SU-DHL-6 (cell line): ENCODE results near the gene DHRS11.

Experiments used
- H2AFZ ChIP-seq: fragments of 200-600 bp; sonication (generic); 2 replicates; pipeline ENCODE4 v1.6.1; 2014; ENCODE audit warnings: low read depth, mild to moderate bottlenecking, moderate library complexity, mixed read lengths, antibody characterized with exemption, low read length; ENCODE audit not compliant: severe bottlenecking
- H3F3A ChIP-seq: fragments of 200-600 bp; shearing (Covaris generic); 2 replicates; pipeline ENCODE4 v1.6.0; 2016; ENCODE audit warnings: antibody characterized with exemption, mild to moderate bottlenecking; ENCODE audit not compliant: insufficient read depth
- H3K27ac ChIP-seq: fragments of 200-600 bp; sonication (generic); 2 replicates; pipeline ENCODE4 v1.5.1; 2016; ENCODE audit warnings: low read depth, mild to moderate bottlenecking, low read length, moderate library complexity, mixed read lengths
- H3K27me3 ChIP-seq: fragments of 200-600 bp; sonication (generic), shearing (Covaris generic); 2 replicates; pipeline ENCODE4 v1.6.0; 2014; ENCODE audit warnings: mild to moderate bottlenecking, low read length
- H3K36me3 ChIP-seq: fragments of 200-600 bp; sonication (generic); 2 replicates; pipeline ENCODE4 v1.6.1; 2014; ENCODE audit warnings: mild to moderate bottlenecking, low read length, mixed read lengths
- H3K4me2 ChIP-seq: fragments of 300-600, 200-600 bp; shearing (Covaris generic), sonication (generic); 2 replicates; pipeline ENCODE4 v1.6.0; 2014; ENCODE audit warnings: low read length, low read depth, mild to moderate bottlenecking; ENCODE audit not compliant: poor library complexity, severe bottlenecking
- H3K4me3 ChIP-seq: fragments of 200-600 bp; sonication (generic); 2 replicates; pipeline ENCODE4 v1.5.1; 2014; ENCODE audit warnings: antibody characterized with exemption, low read length, mild to moderate bottlenecking, mixed read lengths; ENCODE audit not compliant: insufficient read depth, poor library complexity, severe bottlenecking
- H3K79me2 ChIP-seq: fragments of 200-600 bp; sonication (generic); 2 replicates; pipeline ENCODE4 v1.6.1; 2014; ENCODE audit warnings: mild to moderate bottlenecking, low read length, moderate library complexity; ENCODE audit not compliant: insufficient read depth
- H3K9ac ChIP-seq: fragments of 200-600 bp; sonication (generic); 2 replicates; pipeline ENCODE4 v1.7.0; 2014; ENCODE audit warnings: mild to moderate bottlenecking, low read length
- H3K9me2 ChIP-seq: fragments of 200-600 bp; sonication (generic); replicated peaks from 2 replicates; pipeline ENCODE4 v1.6.1; 2014; ENCODE audit warnings: low read length; ENCODE audit not compliant: insufficient read depth
- H3K9me3 ChIP-seq: fragments of 200-600 bp; sonication (generic); 2 replicates; pipeline ENCODE4 v1.6.1; 2014; ENCODE audit warnings: low read length, mixed read lengths; ENCODE audit not compliant: insufficient read depth
- H4K20me1 ChIP-seq: fragments of 200-600 bp; sonication (generic); 2 replicates; pipeline ENCODE4 v1.6.1; 2014; ENCODE audit warnings: low read depth, mild to moderate bottlenecking, antibody characterized with exemption, low read length, moderate library complexity, mixed read lengths
- CTCF ChIP-seq: fragments of 200-600 bp; sonication (generic); IDR thresholded peaks from one replicate; pipeline ENCODE4 v1.5.1; 2017; ENCODE audit warnings: antibody characterized with exemption, mild to moderate bottlenecking, low read length, moderate library complexity; ENCODE audit not compliant: insufficient read depth, poor library complexity, severe bottlenecking
- EZH2phosphoT487 ChIP-seq: fragments of 200-600 bp; sonication (generic), shearing (Covaris generic); conservative IDR thresholded peaks from 2 replicates; pipeline ENCODE4 v1.6.1; 2018; ENCODE audit warnings: mild to moderate bottlenecking, antibody characterized with exemption, low read length, moderate library complexity, mixed read lengths

The DHRS11 gene

GRCh38 chr17:36576793-36577192 lies 14.9 kb upstream of the DHRS11 start:
- peaks cover 44% of the 10 kb centered on the region for H3K79me2 ChIP-seq

DNA sequence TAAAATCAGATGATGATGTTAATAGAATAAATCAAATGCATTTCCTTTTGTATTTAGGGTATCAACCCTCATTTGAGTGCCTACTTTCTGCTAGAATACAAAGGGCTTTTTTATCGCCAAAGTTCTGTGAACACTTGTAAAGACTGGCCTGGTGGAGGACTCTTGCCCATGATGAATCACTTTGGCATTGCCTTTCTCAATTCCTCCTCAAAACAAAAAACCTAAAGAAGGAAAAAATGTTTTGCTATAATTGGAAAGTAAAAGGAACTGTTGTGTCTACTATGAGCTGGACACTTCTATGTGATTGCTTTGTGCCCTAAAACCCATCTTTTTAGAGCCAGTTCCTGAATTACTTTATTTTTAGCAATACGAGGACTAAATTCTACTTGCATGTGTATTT lies 13.0 kb upstream of the DHRS11 start:
- H2AFZ ChIP-seq, result no peak overlapping the region
- H3K79me2 ChIP-seq, result peaks cover 29% of the 10 kb centered on the region
- no peak overlapping the region for H3K4me3 ChIP-seq
- H4K20me1 ChIP-seq, result 0 out of 2 replicates have a peak, but pooled peaks cover 4% of the 10 kb centered on the region
- H3K27ac ChIP-seq, result no peak overlapping the region
- peaks cover 4% of the 10 kb centered on the region; the same call in 1 of the 2 replicates for H3F3A ChIP-seq
- TF ChIP-seq EZH2phosphoT487, result no peak
- no peak for TF ChIP-seq CTCF
- peaks cover 31% of the 10 kb centered on the region; the same call in 1 of the 2 replicates for H3K36me3 ChIP-seq
- H3K27me3 ChIP-seq, result no peaks in the 10 kb centered on the region
- H3K9me3 ChIP-seq, result no peaks in the 10 kb centered on the region
- H3K4me2 ChIP-seq, result no peak overlapping the region
- no peak overlapping the region for H3K9ac ChIP-seq
- no peaks in the 10 kb centered on the region for H3K9me2 ChIP-seq

More at GRCh38 chr17:36576793-36577192, 14.9 kb upstream of the DHRS11 start:
- TF ChIP-seq EZH2phosphoT487, result no peak
- H3K9ac ChIP-seq, result no peak overlapping the region
- H3K9me3 ChIP-seq, result no peaks in the 10 kb centered on the region
- no peak overlapping the region for H3K27ac ChIP-seq
- peaks cover 4% of the 10 kb centered on the region; the same call in 1 of the 2 replicates for H4K20me1 ChIP-seq
- no peak overlapping the region for H2AFZ ChIP-seq
- H3K36me3 ChIP-seq, result peaks cover 30% of the 10 kb centered on the region; the same call in 1 of the 2 replicates
- no peaks in the 10 kb centered on the region for H3K9me2 ChIP-seq
- H3K4me3 ChIP-seq, result no peak overlapping the region
- H3K4me2 ChIP-seq, result no peak overlapping the region
- no peaks in the 10 kb centered on the region for H3F3A ChIP-seq
- no peaks in the 10 kb centered on the region for H3K27me3 ChIP-seq

DNA sequence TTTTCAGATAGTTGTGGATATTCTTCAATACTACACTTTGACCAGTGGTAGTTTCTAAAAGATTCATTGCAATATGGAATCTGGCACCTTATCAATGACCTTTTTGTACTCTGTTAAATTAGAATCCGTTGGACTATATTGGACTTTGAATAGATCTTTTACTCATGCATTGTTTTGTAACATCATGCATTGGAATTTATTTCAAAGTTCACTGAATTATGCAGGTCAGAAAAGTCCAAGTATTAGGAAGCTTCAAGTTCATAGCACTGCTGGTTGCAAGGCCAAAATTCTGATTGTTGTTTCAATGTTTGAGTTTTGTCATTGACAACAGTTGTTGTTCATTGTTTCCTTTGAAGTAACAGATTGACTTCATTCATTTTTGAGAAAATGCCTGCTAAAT lies 7.9 kb upstream of the DHRS11 start:
- Histone ChIP-seq H3K79me2 (no peaks in the 10 kb centered on the region; the same call in 1 of the 2 replicates), H3K9me3 (no peaks in the 10 kb centered on the region), H3K36me3 (peaks cover 42% of the 10 kb centered on the region), H3K9me2 (no peaks in the 10 kb centered on the region), H3F3A (peaks cover 17% of the 10 kb centered on the region), H4K20me1 (no peaks in the 10 kb centered on the region), H3K4me3 (no peak overlapping the region), H3K9ac (no peak overlapping the region), H3K27ac (no peak overlapping the region), H2AFZ (no peak overlapping the region), H3K27me3 (no peaks in the 10 kb centered on the region), H3K4me2 (no peak overlapping the region)
- TF ChIP-seq EZH2phosphoT487 (no peak), CTCF (no peak)

DNA sequence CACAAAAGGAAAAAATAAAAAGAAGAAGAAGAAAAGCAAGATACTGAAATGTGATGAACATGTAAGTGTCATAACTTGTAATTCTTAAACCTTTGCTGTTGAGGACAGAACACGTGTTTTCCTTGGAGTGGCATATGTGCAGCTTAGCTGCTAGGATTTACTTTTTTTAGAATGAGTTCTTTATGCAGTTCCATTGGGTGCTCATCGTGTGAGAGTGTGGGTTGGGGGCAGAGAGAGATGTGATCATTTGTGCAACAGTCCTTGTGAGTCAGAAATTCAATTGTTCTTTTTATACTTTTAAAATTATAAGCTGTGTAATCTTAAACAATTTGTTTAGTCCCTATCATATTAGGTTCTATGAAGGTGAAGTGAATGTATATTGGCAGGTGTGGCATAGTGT lies 5.5 kb upstream of the DHRS11 start:
- no peak overlapping the region for H3K4me3 ChIP-seq
- no peaks in the 10 kb centered on the region for H3K27me3 ChIP-seq
- H3K9me2 ChIP-seq, result no peaks in the 10 kb centered on the region
- no peaks in the 10 kb centered on the region; the same call in 1 of the 2 replicates for H3K79me2 ChIP-seq
- no peak overlapping the region for H3K27ac ChIP-seq
- no peaks in the 10 kb centered on the region for H3K9me3 ChIP-seq
- peaks cover 41% of the 10 kb centered on the region for H3K36me3 ChIP-seq
- no peak overlapping the region for H3K4me2 ChIP-seq
- TF ChIP-seq EZH2phosphoT487 (no peak), CTCF (no peak)
- H3K9ac ChIP-seq, result no peak overlapping the region
- H4K20me1 ChIP-seq, result no peaks in the 10 kb centered on the region
- H2AFZ ChIP-seq, result no peak overlapping the region
- H3F3A ChIP-seq, result peaks cover 40% of the 10 kb centered on the region
